Mesenteric fat pad (tissue), 1 donor: ENCODE results near the gene DTNBP1. TPM values are rescaled to one million over a fixed set of nuclear protein-coding genes. Genes with fewer than 3 reads are reported as not detected.

Experiments used
- DNase-seq: peaks from one replicate; pipeline ENCODE4 v3.0.0-alpha.2; 2020; ENCODE audit warnings: low spot score
- total RNA-seq: library from RNA; stranded (reverse); fragmentation: NEBNext Ultra II Directional; extraction: Animal tissue kit (Norgen Biotek cat#: 25700); gene quantifications from one replicate; pipeline ENCODE4 v1.2.1, GENCODE V29; 2021
- donor health status: DM: yes; HTN: yes; CAD: no.

Gene DTNBP1
- total RNA-seq, 1 donor from 2014 or later: 21.9 TPM

GRCh38 chr6:15593798-15594197, 69.0 kb downstream of the DTNBP1 start:
- DNase-seq: no peak

- no peak for DNase-seq
Measured at GRCh38 chr6:15592610-15593009, 70.2 kb downstream of the DTNBP1 start.

- no peak for DNase-seq
Measured at GRCh38 chr6:15588971-15589634, 73.7 kb downstream of the DTNBP1 start.

GRCh38 chr6:15586503-15586902, 76.3 kb downstream of the DTNBP1 start:
- no peak for DNase-seq

DNA sequence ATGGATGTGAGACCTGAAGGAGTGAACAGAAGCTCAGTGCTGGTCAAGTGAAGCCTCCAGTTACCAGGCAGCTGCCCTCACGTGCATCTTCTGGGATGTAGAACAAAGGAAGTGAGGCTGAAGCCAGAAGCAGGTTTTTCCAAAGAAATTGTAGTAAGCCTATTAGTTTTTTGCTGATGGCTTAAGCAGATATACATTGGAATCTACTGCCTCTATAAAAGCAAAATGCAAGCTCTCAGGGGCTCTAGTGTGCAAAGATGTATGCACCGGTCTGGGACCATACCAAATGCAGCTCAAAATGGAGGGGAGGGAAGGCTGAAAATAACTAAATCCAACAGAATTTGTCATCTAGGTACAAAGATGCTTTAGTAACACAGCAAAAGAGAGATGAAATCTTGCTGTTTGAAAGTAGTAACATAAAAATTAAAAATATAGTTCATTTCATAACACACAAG, 77.0 kb downstream of the DTNBP1 start:
- DNase-seq: no peak

- no peak for DNase-seq
Measured at GRCh38 chr6:15582499-15582898, 80.3 kb downstream of the DTNBP1 start.

- no peak for DNase-seq
Measured at GRCh38 chr6:15581751-15582150, 81.1 kb downstream of the DTNBP1 start.

DNA sequence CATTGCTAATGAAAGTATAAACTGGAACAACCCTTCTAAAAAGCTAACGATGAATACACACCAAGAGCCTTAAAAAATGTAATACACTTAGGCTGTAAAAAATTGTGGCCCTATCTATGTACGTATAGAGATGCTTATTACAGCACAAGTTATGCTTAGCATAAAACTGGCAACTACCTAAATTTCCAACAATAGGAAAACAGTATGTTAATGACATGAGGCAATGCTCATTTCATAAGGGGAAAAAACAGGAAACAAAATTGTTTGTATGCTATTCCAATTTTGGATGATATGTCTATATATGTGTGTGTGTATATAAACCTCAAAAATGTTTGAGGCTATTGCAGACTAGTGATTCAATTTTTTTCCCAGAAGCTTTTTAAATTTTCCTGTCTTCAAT, 82.5 kb downstream of the DTNBP1 start:
- DNase-seq: no peak

DNA sequence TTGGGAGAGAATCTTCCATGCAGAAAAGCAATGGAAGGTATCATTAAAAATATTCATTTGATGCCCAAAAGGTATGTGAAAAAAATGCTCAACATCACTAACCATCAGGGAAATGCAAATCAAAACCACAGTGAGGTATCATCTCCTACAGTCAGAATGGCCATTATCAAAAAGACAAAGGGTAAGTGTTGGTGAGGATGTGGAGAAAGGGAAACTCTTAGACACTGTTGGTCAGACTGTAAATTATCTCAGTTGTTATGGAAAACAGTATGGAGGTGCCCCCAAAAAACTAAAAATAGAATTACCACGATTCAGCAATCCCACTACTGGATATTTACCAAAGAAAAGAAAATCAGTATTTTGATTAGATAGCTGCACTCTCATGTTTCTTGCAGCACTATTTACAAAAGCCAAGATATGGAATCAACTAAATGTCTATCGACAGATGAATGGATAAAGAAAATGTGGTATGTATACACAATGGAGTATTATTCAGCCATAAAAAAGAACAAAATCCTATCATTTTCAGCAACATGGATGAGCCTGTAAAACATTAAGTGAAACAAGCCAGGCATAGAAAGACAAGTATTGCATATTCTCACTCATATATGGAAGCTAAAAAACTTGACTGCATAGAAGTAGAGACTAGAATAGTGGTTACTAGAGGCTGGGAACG, 84.0 kb downstream of the DTNBP1 start:
- DNase-seq: no peak

- DNase-seq: no peak
Measured at GRCh38 chr6:15577550-15578171, 85.2 kb downstream of the DTNBP1 start.

- DNase-seq: no peak
Measured at GRCh38 chr6:15577106-15577505, 85.7 kb downstream of the DTNBP1 start.

- no peak for DNase-seq
Measured at GRCh38 chr6:15575357-15576033, 87.3 kb downstream of the DTNBP1 start.

- no peak for DNase-seq
Measured at GRCh38 chr6:15574486-15574885, 88.3 kb downstream of the DTNBP1 start.

DNA sequence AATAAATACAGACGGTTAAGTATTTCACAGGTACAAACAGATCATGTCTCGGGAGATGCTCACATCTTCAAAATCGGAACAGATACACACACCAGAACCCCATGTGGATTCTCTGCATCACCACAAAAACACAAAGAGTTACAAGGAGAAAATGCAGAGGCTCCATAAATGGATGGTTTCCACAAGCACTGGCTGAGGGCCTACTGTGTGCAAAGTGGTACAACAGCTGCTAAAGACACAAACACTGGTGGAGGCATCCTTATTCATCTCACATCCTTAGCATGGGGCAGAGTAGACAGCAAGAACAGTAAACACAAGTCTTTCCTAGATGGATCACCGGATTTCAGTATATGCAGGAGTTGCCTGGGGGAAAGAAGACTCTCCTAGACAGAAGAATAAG, 88.8 kb downstream of the DTNBP1 start:
- DNase-seq: no peak

- no peak for DNase-seq
Measured at GRCh38 chr6:15573384-15573783, 89.4 kb downstream of the DTNBP1 start.

DNA sequence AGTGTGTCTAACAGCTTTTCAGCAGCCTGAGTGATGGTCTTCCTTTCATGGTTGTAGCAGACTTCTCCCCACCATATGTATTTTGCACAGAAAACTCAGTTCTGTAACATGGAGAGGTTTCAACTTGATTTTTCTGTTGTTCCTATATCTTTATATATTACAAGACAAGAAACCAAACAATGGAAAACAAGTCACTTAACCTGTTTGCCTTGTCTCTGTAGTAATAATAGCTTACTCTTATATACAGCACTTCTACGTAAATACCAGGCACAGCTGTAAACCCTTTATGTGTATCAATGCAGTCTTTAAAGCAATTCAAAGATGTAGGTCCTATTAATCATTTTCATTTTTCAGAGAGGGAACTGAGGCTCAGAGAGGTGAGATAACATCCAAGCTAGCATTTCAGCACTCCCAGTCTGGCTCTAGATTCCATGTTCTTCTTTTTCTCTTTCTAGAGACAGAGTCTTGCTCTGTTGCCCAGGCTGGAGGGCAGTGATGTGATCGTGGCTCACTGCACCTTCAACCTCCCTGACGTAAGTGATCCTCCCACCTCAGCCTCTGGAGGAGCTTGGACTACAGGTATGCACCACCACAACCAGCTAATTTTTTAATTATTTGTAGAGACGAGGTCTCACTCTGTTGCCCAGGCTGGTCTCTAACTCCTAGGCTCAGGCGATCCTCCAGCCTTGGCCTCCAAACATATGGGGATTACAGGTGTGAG, 90.4 kb downstream of the DTNBP1 start:
- DNase-seq: no peak

- DNase-seq: no peak
Measured at GRCh38 chr6:15570171-15570570, 92.7 kb downstream of the DTNBP1 start.

- DNase-seq: no peak
Measured at GRCh38 chr6:15569035-15569995, 93.5 kb downstream of the DTNBP1 start.

- DNase-seq: no peak
Measured at GRCh38 chr6:15562977-15563376, 99.9 kb downstream of the DTNBP1 start.
